Spleen (tissue), 11 donors: ENCODE measurements around the gene PHLPP2. TPM values are rescaled to one million over a fixed set of nuclear protein-coding genes. Genes with fewer than 3 reads are reported as not detected.

ENCODE experiments used
- DNase-seq: peaks from one replicate; pipeline ENCODE4 v3.0.0-alpha.2; 2020
- H3K27ac ChIP-seq, 8 donors: fragments of 200-600 bp; sonication (generic) in 7 of 8; 1 replicate in 4 of 8; 2 replicates in 4 of 8; pipeline versions ENCODE4 v1.5.0 to v1.8.0; 2016 to 2021; ENCODE audit warnings: inconsistent platforms in 4 of 8, mild to moderate bottlenecking in 4 of 8, moderate library complexity in 1 of 8
- H3K27me3 ChIP-seq, 7 donors: fragments of 200-600 bp; sonication (generic) in 6 of 7; replicated peaks in 1 of 7; 1 replicate in 4 of 7; 2 replicates in 3 of 7; pipeline versions ENCODE4 v1.5.0 to v1.8.0; 2016 to 2021; ENCODE audit warnings: inconsistent platforms in 3 of 7, mild to moderate bottlenecking in 1 of 7
- H3K36me3 ChIP-seq, 6 donors: fragments of 200-600 bp; sonication (generic) in 5 of 6; 1 replicate in 4 of 6; 2 replicates in 2 of 6; pipeline versions ENCODE4 v1.5.0 to v1.8.0; 2016 to 2021; ENCODE audit warnings: inconsistent platforms in 2 of 6
- H3K4me1 ChIP-seq, 6 donors: fragments of 200-600 bp; sonication (generic) in 5 of 6; 1 replicate in 3 of 6; 2 replicates in 3 of 6; pipeline versions ENCODE4 v1.5.0 to v1.8.0; 2016 to 2021; ENCODE audit warnings: inconsistent platforms in 3 of 6
- H3K4me3 ChIP-seq, 8 donors: fragments of 200-600 bp; sonication (generic) in 7 of 8; 1 replicate in 4 of 8; 2 replicates in 4 of 8; pipeline versions ENCODE4 v1.5.0 to v1.8.0; 2016 to 2021; ENCODE audit warnings: inconsistent platforms in 4 of 8, mild to moderate bottlenecking in 4 of 8, moderate library complexity in 2 of 8
- H3K9me3 ChIP-seq, 8 donors: fragments of 200-600 bp; sonication (generic) in 7 of 8; 1 replicate in 4 of 8; 2 replicates in 4 of 8; pipeline versions ENCODE4 v1.5.0 to v1.8.0; 2016 to 2021; ENCODE audit warnings: inconsistent platforms in 4 of 8
- POLR2A ChIP-seq, 3 donors: fragments of 450-650 bp; IDR thresholded peaks; one replicate each; pipeline ENCODE4 v1.5.1; 2017; ENCODE audit warnings: antibody characterized with exemption in 3 of 3, mild to moderate bottlenecking in 1 of 3
- POLR2AphosphoS5 ChIP-seq, 3 donors: sonication (generic); formaldehyde crosslinking; IDR thresholded peaks; one replicate each; pipeline ENCODE4 v1.5.1; 2017; ENCODE audit warnings: antibody characterized with exemption in 3 of 3
- WGBS, 5 donors: extraction: QIAGEN DNeasy Blood & Tissue Kit in 3 of 5; methylation state at CpG; one replicate each; pipeline versions ENCODE4 v1.1.5 to v1.1.7; 2013 to 2018; 5-methylcytosine and 5-hydroxymethylcytosine counted together
- intact Hi-C: fragments of 100-400 bp; cut with DNase I; formaldehyde crosslinking; loops from one replicate; pipeline ENCODE4 v1.15.0; 2023; ENCODE audit warnings: low total_unique reads
- polyA plus RNA-seq, 3 donors: library from polyadenylated mRNA; stranded (reverse); fragments of 200-250 nt; gene quantifications; one replicate each; pipeline ENCODE4 v1.2.1, GENCODE V29; 2013
- total RNA-seq, 7 donors: library from RNA; depleted of rRNA in 3 of 7; stranded (reverse); fragments of >200 nt in 3 of 7; fragmentation: NEBNext Ultra II Directional in 4 of 7; extraction: Animal tissue kit (Norgen Biotek cat#: 25700) in 4 of 7; gene quantifications; one replicate each; pipeline versions ENCODE4 v1.1.0 to v1.2.1, GENCODE V29; 2016 to 2021
- TF ChIP-seq, protein P1 (sequence below), 11 experiments: fragments of 200-600 bp in 7 of 11; fragments of 450-650 bp in 4 of 11; sonication (generic) in 4 of 11; IDR thresholded peaks in 8 of 11; conservative IDR thresholded peaks in 3 of 11; 1 replicate in 7 of 11; 2 replicates in 4 of 11; pipeline versions ENCODE4 v1.4.0 to v1.8.0; 2016 to 2021; ENCODE audit warnings: antibody characterized with exemption in 11 of 11, inconsistent platforms in 4 of 11, mild to moderate bottlenecking in 1 of 11
- donor health status: healthy with polysubstance abuse.
- donor health status: DM: no; HTN: no; CAD: no; lungs with moderate emphysema.
- donor health status: DM: no; HTN: no; CAD: no.
- donor health status: Bipolar disorder and iron deficiency.
- donor health status: healthy.
- donor health status: DM: no; HTN: no; CAD: no.
- donor health status: DM: yes; HTN: yes; CAD: no.

The PHLPP2 gene
- total and polyA plus RNA-seq, 10 donors: 1.0 to 10.9 (median 8.0) TPM

DNA sequence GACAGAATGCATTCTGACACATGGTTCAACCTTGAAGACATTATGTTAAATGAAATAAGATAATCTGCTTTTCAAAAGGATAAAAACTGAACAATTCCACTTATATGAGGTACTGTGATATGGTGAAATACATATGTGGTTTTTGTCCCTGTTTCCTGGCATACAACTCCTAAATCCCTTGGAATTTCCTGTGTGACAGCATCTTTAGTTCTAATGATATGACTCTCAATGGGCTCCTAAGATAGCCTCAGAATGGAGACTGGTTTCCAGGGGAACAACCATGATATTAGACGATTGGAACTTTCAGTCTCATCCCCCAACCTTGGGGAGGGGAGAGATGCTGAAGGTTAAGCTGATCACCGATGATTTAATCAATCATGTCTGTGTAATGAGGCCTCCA, 37.7 kb upstream of the PHLPP2 start:
- peaks cover 2 to 100% (median 73%) of the 10 kb centered on the region in 6 donors for H3K36me3 ChIP-seq
- H3K4me1 ChIP-seq: peaks cover 0 to 9% (median 0%) of the 10 kb centered on the region in 6 donors
- TF ChIP-seq, protein P1, sequence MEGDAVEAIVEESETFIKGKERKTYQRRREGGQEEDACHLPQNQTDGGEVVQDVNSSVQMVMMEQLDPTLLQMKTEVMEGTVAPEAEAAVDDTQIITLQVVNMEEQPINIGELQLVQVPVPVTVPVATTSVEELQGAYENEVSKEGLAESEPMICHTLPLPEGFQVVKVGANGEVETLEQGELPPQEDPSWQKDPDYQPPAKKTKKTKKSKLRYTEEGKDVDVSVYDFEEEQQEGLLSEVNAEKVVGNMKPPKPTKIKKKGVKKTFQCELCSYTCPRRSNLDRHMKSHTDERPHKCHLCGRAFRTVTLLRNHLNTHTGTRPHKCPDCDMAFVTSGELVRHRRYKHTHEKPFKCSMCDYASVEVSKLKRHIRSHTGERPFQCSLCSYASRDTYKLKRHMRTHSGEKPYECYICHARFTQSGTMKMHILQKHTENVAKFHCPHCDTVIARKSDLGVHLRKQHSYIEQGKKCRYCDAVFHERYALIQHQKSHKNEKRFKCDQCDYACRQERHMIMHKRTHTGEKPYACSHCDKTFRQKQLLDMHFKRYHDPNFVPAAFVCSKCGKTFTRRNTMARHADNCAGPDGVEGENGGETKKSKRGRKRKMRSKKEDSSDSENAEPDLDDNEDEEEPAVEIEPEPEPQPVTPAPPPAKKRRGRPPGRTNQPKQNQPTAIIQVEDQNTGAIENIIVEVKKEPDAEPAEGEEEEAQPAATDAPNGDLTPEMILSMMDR (IDR thresholded peaks at IDR 0.05 in 8 of 11, conservative IDR thresholded peaks at IDR 0.05 in 3 of 11): no peak
- no peak for TF ChIP-seq POLR2AphosphoS5 (IDR thresholded peaks at IDR 0.05)
- no peak for TF ChIP-seq POLR2A (IDR thresholded peaks at IDR 0.05)
- intact Hi-C loops: no loop called here
- H3K9me3 ChIP-seq: no peaks in the 10 kb centered on the region
- no peaks in the 10 kb centered on the region for H3K27me3 ChIP-seq
- no peak for DNase-seq
- H3K27ac ChIP-seq: no peak overlapping the region
- no peak overlapping the region for H3K4me3 ChIP-seq
- WGBS, 5 donors: 83 to 95% (median 90%) methylated on average over 2 of the region's 2 CpGs

DNA sequence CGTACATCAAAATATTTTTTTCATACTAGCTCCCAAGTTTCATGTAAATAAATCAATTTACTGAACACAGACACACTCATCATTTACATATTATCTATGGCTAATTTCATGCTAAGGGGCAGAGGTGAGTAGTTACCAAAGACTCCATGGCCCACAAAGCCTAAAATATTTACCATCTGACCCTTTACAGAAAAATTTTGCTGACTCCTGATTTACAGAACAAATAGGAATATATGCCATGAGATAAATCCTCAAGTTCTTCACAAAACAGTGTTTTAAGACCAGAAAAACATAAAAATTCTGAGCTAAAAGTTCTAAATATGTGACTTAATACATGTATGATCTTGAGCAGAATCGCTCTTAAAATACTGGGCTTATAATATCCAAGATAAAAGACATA, 36.6 kb upstream of the PHLPP2 start:
- Histone ChIP-seq H3K4me1 (no peaks in the 10 kb centered on the region), H3K36me3 (peaks cover 2 to 100% (median 82%) of the 10 kb centered on the region in 6 donors), H3K4me3 (no peak overlapping the region), H3K9me3 (no peaks in the 10 kb centered on the region), H3K27me3 (no peaks in the 10 kb centered on the region), H3K27ac (no peak overlapping the region)
- DNase-seq: no peak
- intact Hi-C loops: no loop called here
- WGBS, 5 donors: 95 to 100% (median 98%) methylated on average over 2 of the region's 2 CpGs
- TF ChIP-seq POLR2AphosphoS5 (IDR thresholded peaks at IDR 0.05): no peak

DNA sequence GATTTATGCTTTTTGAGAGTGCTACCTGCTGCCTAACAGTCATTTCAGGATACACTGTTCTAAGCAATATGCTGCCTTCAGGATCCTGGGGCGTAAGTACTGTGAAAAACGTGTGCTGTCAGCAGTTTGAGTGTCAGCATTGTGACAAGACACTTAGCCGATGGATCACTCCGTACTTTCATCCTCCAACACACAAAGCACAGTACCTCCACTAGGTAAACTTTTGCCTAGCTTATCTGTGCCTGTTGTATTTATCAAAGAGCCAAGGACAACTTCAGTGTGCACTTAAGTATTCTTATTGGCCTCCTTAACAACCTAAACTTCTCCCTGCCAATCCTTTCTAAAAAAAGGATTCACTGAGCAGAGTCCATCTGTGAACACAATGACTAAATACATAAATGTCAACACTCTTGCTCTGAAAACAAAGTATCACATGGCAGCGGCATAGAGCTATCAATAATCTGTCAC, 33.8 kb upstream of the PHLPP2 start:
- no peaks in the 10 kb centered on the region for H3K9me3 ChIP-seq
- TF ChIP-seq POLR2AphosphoS5 (IDR thresholded peaks at IDR 0.05): no peak
- TF ChIP-seq, protein P1 (IDR thresholded peaks at IDR 0.05 in 8 of 11, conservative IDR thresholded peaks at IDR 0.05 in 3 of 11): no peak
- no peak for TF ChIP-seq POLR2A (IDR thresholded peaks at IDR 0.05)
- no peak for DNase-seq
- no peak overlapping the region for H3K4me3 ChIP-seq
- no peaks in the 10 kb centered on the region for H3K27me3 ChIP-seq
- H3K27ac ChIP-seq: no peak overlapping the region
- WGBS, 5 donors: 89 to 97% (median 92%) methylated on average over 5 of the region's 5 CpGs
- peaks cover 5 to 100% (median 91%) of the 10 kb centered on the region in 6 donors for H3K36me3 ChIP-seq
- no peaks in the 10 kb centered on the region for H3K4me1 ChIP-seq
- intact Hi-C loops: no loop called here

DNA sequence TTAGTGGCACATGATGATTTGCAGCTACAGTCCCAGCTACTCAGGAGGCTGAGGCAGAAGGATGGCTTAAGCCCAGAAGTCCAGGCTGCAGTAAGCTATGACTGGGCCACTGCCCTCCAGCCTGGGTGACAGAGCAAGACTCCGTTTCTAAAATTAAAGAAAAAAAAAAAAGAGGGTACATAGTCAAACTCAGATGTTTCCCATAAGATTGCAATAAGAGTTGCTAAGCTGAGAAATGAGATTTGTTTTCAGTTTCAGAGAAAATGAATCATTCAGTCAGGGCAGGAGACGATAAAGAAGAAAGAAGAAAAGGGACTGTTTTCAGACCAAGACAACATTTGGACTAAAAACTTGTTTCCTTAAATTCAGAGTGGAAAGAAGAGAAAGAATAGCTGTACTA, 30.2 kb upstream of the PHLPP2 start:
- H3K27me3 ChIP-seq: no peaks in the 10 kb centered on the region
- no peak overlapping the region for H3K4me3 ChIP-seq
- no peaks in the 10 kb centered on the region for H3K4me1 ChIP-seq
- H3K9me3 ChIP-seq: no peaks in the 10 kb centered on the region
- WGBS, 5 donors: 68 to 88% (median 85%) methylated on average over 2 of the region's 2 CpGs
- intact Hi-C loops: no loop called here
- TF ChIP-seq, protein P1 (IDR thresholded peaks at IDR 0.05 in 8 of 11, conservative IDR thresholded peaks at IDR 0.05 in 3 of 11): no peak
- TF ChIP-seq POLR2A (IDR thresholded peaks at IDR 0.05): no peak
- TF ChIP-seq POLR2AphosphoS5 (IDR thresholded peaks at IDR 0.05): no peak
- DNase-seq: no peak
- H3K36me3 ChIP-seq: peaks cover 5 to 100% (median 84%) of the 10 kb centered on the region in 6 donors
- H3K27ac ChIP-seq: no peak overlapping the region

DNA sequence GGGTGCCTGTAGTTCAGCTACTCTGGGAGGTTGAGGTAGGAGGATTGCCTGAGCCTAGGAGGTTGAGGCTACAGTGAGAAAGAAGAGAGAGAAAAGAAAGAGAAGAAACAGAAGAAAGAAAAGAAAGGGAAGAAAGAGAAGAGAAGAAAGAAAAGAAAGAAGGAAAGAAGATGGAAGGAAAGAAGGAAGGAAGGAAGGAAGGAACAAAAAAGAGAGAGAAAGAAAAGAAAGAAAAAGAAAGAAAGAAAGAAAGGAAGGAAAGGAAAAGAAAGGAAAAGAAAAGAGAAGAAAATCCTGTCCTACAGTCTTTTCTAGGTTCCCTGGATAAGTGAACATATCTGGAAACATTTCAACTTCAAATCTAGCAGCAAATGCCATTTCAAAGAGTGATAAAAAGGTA, 29.6 kb upstream of the PHLPP2 start:
- no peaks in the 10 kb centered on the region for H3K4me1 ChIP-seq
- no peak for DNase-seq
- no peak overlapping the region for H3K4me3 ChIP-seq
- H3K27ac ChIP-seq: no peak overlapping the region
- peaks cover 5 to 100% (median 85%) of the 10 kb centered on the region in 6 donors for H3K36me3 ChIP-seq
- intact Hi-C loops: no loop called here
- H3K9me3 ChIP-seq: no peaks in the 10 kb centered on the region
- H3K27me3 ChIP-seq: no peaks in the 10 kb centered on the region
- TF ChIP-seq POLR2AphosphoS5 (IDR thresholded peaks at IDR 0.05) (no peak), POLR2A (IDR thresholded peaks at IDR 0.05) (no peak)
- TF ChIP-seq, protein P1 (IDR thresholded peaks at IDR 0.05 in 8 of 11, conservative IDR thresholded peaks at IDR 0.05 in 3 of 11): no peak
